ENCODE measurements around the gene NADK. TPM values are rescaled to one million over a fixed set of nuclear protein-coding genes. Genes with fewer than 3 reads are reported as not detected.

NADK gene
- total RNA-seq, 6 experiments from 2014 or later: 80.3 to 143 (median 100) TPM

DNA sequence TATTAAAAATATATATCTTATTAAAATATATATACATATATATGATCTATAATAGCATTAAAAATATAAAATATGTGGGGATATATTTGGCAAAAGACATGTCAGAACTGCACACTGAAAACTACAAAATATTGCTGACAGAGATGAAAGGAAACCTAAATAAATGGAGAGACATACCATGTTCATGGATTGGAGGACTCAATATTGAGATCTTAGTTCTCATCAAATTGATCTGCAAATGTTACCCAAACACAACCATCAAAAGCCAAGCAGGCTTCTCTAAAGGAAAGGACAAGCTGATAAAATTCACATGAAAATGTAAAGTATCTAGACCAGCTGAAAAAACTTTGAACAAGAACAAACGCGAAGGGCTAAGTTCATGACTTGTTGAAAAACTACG lies 7.2 kb downstream of the NADK start:
- peaks cover 0 to 41% (median 17%) of the 10 kb centered on the region in 4 donors for H3K4me1 ChIP-seq
- intact Hi-C loops (cut with DNase I): no loop called here
- H3K27ac ChIP-seq: no peak overlapping the region
- WGBS (ENCODE audit: insufficient coverage, low coverage, low lambda C conversion rate, missing lambda C conversion rate): 97% methylated on average over 3 of the region's 3 CpGs
- no peaks in the 10 kb centered on the region for H3K27me3 ChIP-seq
- no peaks in the 10 kb centered on the region for H3K9me3 ChIP-seq
- H3K4me3 ChIP-seq: no peak overlapping the region
- DNase-seq: no peak
- TF ChIP-seq, protein P1, sequence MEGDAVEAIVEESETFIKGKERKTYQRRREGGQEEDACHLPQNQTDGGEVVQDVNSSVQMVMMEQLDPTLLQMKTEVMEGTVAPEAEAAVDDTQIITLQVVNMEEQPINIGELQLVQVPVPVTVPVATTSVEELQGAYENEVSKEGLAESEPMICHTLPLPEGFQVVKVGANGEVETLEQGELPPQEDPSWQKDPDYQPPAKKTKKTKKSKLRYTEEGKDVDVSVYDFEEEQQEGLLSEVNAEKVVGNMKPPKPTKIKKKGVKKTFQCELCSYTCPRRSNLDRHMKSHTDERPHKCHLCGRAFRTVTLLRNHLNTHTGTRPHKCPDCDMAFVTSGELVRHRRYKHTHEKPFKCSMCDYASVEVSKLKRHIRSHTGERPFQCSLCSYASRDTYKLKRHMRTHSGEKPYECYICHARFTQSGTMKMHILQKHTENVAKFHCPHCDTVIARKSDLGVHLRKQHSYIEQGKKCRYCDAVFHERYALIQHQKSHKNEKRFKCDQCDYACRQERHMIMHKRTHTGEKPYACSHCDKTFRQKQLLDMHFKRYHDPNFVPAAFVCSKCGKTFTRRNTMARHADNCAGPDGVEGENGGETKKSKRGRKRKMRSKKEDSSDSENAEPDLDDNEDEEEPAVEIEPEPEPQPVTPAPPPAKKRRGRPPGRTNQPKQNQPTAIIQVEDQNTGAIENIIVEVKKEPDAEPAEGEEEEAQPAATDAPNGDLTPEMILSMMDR (IDR thresholded peaks at IDR 0.05): no peak
- no peak for TF ChIP-seq POLR2A (IDR thresholded peaks at IDR 0.05)
- peaks cover 0 to 14% (median under 1%) of the 10 kb centered on the region in 4 donors for H3K36me3 ChIP-seq
- no peak for ATAC-seq

DNA sequence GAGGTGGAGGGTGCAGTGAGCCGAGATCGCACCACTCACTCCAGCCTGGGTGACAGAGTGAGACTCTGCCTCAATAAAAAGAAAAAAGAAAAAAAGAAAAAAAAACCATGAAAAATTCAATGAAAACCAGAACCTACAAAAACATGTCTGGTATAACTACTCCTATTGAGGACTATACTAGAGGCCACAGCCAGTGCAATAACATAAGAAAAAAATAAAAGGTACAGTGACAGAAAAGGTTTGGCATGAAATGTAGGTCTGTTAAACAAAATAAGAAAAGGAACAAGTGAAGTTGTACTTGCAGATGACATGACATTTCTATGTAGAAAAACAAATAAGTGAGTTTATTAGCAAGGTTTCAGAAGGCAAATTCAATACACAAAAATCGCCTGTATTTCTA lies 8.2 kb downstream of the NADK start:
- no peak overlapping the region for H3K27ac ChIP-seq
- no peak overlapping the region for H3K4me3 ChIP-seq
- intact Hi-C loops (cut with DNase I): no loop called here

DNA sequence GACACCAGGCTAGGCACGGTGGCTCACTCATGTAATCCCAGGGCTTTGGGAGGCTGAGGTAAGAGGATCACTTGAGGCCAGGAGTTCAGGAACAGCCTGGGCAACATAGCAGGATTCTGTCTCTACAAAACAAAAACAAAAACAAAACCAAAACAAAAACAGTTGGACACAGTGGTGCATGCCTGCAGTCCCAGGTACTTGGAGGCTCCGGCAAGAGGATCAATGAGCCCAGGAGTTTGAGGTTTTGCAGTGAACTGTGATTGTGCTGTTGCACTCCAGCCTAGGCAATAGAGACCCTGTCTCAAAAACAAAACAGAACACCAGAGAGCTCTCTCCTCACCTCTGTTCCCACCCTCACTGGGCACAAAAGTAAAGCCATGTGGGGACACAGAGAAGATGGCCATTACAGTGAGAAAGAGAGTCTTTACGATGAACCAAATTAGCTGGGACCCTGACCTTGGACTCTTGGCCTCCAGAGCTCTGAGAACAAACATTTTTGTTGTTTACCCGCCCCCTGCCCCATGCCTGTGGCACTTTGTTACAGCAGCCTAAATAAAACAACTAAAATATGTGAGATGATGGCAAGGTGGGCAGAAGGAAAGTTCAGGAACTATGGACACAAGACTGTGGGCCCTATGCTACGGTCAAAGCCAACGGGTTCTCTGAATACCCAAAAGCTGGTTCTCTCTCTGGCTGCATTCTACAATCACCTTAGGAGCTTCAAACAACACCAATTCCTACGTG lies 9.8 kb downstream of the NADK start:
- 50% methylated on average over 7 of the region's 7 CpGs for WGBS (ENCODE audit: insufficient coverage, low coverage, low lambda C conversion rate, missing lambda C conversion rate)
- Histone ChIP-seq H3K27me3 (no peaks in the 10 kb centered on the region), H3K4me3 (peak overlapping the region in 1 of 3 donors; percentile 7), H3K27ac (peak overlapping the region in 2 of 3 donors; percentile 67 to 79), H3K4me1 (peaks cover 0 to 44% (median 20%) of the 10 kb centered on the region in 4 donors), H3K36me3 (peaks cover 0 to 14% (median under 1%) of the 10 kb centered on the region in 4 donors), H3K9me3 (no peaks in the 10 kb centered on the region)
- DNase-seq: peak; percentile 15 to 60 (median 51)
- ATAC-seq: peak; percentile 5 to 42 (median 12)
- intact Hi-C loops (cut with DNase I): no loop called here
- TF ChIP-seq, protein P1 (IDR thresholded peaks at IDR 0.05): no peak
- TF ChIP-seq POLR2A (IDR thresholded peaks at IDR 0.05): no peak

More for the DNA sequence above, 8.2 kb downstream of the NADK start:
- DNase-seq: no peak
- no peaks in the 10 kb centered on the region for H3K9me3 ChIP-seq
- peaks cover 0 to 38% (median 17%) of the 10 kb centered on the region in 4 donors for H3K4me1 ChIP-seq
- no peak for TF ChIP-seq POLR2A (IDR thresholded peaks at IDR 0.05)
- ATAC-seq: no peak
- WGBS (ENCODE audit: insufficient coverage, low coverage, low lambda C conversion rate, missing lambda C conversion rate): 100% methylated on average over 3 of the region's 3 CpGs
- peaks cover 0 to 14% (median under 1%) of the 10 kb centered on the region in 4 donors for H3K36me3 ChIP-seq
- no peaks in the 10 kb centered on the region for H3K27me3 ChIP-seq

DNA sequence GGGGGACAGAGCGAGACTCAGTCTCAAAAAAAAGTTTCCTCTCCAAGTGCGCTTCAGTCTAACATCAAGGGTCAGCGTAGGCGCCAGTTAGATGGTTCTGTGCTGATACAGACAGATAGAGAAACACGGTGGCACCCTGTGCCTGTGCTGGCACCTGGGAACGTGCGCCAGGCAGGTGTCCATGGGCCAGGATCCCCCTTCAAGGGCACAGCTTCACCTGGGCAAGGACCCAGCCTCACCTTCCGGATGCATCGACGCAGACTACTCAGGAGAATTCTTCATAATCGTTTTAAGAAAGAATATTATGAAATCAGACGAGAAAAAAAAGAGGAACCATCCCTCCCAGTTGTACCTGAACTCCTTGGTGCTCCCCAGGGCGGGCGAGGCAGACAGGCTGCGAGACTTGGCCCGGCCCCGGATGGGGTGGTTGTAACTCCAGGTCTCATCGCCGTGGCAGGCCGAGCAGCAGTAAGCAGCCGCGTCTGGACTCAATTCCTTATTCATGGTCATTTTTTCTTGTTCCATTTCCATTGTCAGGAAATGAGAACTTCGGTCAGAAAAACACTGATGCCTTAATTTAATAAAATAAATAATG lies 13.3 kb downstream of the NADK start:
- Histone ChIP-seq H3K36me3 (peaks cover 0 to 30% (median 9%) of the 10 kb centered on the region in 4 donors), H3K27me3 (no peaks in the 10 kb centered on the region), H3K4me1 (peaks cover 0 to 61% (median 28%) of the 10 kb centered on the region in 4 donors), H3K27ac (peak overlapping the region in 2 of 3 donors; percentile 79 to 91), H3K4me3 (no peak overlapping the region), H3K9me3 (no peaks in the 10 kb centered on the region)
- intact Hi-C loops (cut with DNase I): no loop called here
- ATAC-seq (peak in 3 of 4 donors; percentile 0 to 9 (median 6)), DNase-seq (peak; percentile 29 to 61 (median 56))
- WGBS (ENCODE audit: insufficient coverage, low coverage, low lambda C conversion rate, missing lambda C conversion rate): 68% methylated on average over 22 of the region's 23 CpGs
- TF ChIP-seq POLR2A (IDR thresholded peaks at IDR 0.05): no peak
- TF ChIP-seq, protein P1 (IDR thresholded peaks at IDR 0.05): no peak
